Measurements from ENCODE around the gene OXGR1.

- TF ChIP-seq CTCF (IDR thresholded peaks at IDR 0.05) (no peak), POLR2A (IDR thresholded peaks at IDR 0.05) (no peak), POLR2AphosphoS5 (IDR thresholded peaks at IDR 0.05) (no peak)
These were observed 2.6 kb upstream of the OXGR1 start for GRCh38 chr13:96996886-96997285.
